GM19455 (cell line): ENCODE results near the gene DHDH.

ENCODE experiments used
- ATAC-seq: cut with Tn5 transposase; IDR thresholded peaks from one replicate; pipeline ENCODE4 v1.9.1; 2021; ENCODE audit not compliant: unreplicated experiment

DHDH gene

DNA sequence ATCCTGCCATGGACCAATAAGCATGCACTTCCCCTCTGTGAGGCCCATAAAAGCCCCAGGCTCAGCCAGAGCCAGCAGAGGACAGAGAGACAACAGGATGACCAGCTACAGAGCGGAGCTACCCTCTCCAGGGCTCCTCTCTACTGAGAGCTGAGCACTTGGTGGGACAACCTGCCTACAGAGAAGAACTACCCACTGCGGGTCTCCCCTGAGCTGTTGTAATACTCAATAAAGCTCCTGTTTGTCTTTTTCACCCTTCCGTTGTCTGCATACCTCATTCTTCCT lies 13.7 kb downstream of the DHDH start:
- ATAC-seq = no peak

DNA sequence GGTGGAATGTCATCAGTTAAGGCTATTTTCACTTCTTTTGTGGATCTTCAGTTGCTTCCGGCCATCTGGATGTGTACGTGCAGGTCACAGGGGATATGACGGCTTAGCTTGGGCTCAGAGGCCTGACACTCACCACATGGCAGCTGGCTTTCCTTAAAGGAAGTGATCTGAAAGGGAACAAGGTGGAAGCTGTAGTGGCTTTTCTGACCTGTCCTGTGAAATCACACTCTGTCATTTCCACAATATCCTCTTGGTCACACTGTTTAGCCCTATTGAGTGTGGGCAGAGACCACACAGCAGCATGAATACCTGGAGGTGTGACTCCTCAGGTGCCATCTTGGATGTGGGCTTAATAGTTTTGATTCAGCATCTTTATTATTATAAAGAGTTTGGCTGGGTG lies 16.7 kb downstream of the DHDH start:
- ATAC-seq = no peak

DNA sequence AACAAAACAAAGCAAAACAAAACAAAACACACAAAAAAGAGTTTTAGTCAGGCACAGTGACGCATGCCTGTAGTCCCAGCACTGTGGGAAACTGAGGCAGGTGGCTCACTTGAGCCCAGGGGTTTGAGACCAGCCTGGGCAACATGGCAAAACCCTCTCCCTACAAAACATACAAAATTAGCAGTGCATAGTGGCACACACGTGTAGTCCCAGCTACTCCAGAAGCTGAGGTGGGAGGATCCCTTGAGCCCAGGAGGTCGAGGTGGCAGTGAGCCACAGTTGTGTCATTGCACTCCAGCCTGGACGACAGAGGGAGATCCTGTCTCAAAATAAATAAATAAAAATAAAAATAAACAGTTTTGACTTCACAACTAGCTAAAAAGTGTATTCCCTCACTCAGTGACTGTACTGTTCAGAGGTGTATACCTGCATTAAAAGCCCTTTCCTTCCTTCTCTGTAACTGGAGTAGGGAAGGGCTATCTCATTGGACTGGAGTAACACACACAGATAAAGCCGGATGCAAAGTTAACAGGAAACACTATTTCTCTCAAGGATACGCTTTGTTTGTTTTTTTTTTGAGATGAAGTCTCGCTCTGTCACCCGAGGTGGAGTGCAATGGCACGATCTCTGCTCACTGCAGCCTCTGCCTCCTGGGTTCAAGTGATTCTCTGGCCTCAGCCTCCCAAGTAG lies 17.5 kb downstream of the DHDH start:
- no peak for ATAC-seq

GRCh38 chr19:48953141-48953540 lies 19.6 kb downstream of the DHDH start:
- no peak for ATAC-seq

GRCh38 chr19:48953990-48954594 lies 20.6 kb downstream of the DHDH start:
- no peak for ATAC-seq

- peak; percentile 77 for ATAC-seq
Measured at GRCh38 chr19:48954595-48955307, 21.3 kb downstream of the DHDH start, which contains the start of gene BAX. Gene BAX, plus strand, starts transcription at chr19:48954875. Its CDS starts 54 bp downstream, at chr19:48954929.

DNA sequence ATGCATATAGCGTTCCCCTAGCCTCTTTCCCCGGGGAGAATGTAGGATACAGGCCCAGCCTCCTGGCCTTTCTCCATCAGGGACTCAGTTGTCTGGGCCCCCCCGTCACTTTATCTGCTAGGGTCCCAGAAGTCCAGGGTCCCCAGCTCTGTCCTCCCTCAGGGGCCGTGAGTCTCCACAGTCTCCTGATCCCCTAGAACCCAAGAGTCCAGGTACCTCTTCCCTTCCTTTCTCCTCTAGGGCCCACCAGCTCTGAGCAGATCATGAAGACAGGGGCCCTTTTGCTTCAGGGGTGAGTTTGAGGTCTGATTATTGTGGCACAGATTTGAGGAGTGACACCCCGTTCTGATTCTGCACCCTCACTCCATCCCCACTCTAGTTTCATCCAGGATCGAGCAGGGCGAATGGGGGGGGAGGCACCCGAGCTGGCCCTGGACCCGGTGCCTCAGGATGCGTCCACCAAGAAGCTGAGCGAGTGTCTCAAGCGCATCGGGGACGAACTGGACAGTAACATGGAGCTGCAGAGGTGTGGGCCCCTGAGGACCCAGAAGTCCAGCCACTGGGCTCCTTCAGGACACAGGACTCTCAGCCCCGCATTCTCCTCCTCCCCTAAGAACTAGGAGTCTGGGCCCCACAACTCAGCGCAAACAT lies 21.9 kb downstream of the DHDH start:
- no peak for ATAC-seq

DNA sequence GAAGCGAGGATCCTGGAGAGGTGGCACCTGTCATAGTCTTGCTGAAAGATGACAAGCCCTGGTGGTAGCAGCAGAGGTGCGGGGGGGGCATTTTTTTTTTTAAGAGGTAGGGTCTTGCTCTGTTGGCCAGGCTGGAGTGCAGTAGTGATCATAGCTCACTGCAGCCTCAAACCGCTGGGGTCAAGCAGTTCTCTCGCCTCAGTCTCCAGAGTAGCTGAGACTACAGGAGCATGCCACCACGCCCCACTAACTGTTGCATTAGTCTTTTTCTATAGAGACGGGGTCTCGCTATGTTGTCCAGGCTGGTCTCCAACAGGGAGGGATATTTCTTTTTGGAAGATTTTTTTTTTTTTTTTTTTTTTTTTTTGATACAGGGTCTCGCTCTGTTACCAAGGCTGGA lies 24.5 kb downstream of the DHDH start:
- no peak for ATAC-seq

DNA sequence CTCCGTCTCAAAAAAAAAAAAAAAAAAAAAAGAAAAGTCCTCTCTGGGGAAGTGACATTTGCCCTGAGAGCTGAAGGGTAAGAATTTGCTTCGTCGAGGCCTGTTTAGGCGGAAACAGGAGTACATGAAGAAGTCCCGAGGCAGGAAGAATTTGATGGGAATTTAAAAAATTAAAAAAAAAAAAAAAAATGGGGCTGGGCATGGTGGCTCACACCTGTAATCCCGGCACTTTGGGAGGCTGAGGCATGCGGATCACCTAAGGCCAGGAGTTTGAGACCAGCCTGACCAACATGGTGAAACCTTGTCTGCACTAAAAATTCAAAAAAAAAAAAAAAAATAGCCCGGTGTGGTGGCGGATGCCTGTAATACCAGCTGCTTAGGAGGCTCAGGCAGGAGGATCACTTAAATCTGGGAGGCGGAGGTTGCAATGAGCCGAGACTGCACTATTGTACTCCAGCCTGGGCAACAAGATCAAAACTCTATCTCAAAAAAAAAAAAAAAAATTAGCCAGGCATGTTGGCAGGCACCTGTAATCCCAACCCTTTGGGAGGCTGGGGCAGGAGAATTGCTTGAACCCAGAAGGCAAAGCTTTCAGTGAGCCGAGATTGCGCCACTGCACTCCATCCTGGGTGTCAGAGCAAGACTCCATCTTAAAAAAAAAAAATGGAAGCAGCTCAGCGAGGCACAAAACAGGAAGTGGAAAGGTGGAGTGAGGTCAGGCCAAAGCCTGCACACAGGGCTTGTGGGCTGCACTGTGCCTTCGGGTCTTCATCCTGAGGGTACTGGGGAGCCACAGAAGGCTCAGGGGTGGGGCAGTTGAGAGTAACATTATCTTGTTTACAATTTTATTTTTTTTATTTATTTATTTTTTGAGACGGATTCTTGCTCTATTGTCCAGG lies 26.1 kb downstream of the DHDH start:
- ATAC-seq = no peak

- no peak for ATAC-seq
Measured at GRCh38 chr19:48961051-48961649, 27.7 kb downstream of the DHDH start.

GRCh38 chr19:48961673-48962028 lies 28.2 kb downstream of the DHDH start:
- ATAC-seq = no peak

- ATAC-seq = peak; percentile 40
Measured at GRCh38 chr19:48962029-48962848, 28.7 kb downstream of the DHDH start.

DNA sequence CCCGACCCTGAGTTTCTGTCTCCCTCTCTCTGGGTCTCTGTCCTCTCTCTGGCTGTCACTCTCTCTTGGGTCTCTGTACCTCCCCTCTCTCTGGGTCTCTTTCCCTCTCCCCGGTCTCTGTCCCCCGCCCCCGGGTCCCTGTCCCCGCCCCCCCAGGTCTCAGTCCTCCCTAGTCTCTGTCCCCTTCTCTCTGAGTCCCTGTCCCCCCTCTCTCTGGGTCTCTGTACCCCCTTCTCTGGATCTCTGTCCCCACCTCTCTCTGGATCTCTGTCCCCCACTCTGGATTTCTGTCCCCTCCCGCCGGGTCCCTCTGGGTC lies 29.3 kb downstream of the DHDH start:
- no peak for ATAC-seq

DNA sequence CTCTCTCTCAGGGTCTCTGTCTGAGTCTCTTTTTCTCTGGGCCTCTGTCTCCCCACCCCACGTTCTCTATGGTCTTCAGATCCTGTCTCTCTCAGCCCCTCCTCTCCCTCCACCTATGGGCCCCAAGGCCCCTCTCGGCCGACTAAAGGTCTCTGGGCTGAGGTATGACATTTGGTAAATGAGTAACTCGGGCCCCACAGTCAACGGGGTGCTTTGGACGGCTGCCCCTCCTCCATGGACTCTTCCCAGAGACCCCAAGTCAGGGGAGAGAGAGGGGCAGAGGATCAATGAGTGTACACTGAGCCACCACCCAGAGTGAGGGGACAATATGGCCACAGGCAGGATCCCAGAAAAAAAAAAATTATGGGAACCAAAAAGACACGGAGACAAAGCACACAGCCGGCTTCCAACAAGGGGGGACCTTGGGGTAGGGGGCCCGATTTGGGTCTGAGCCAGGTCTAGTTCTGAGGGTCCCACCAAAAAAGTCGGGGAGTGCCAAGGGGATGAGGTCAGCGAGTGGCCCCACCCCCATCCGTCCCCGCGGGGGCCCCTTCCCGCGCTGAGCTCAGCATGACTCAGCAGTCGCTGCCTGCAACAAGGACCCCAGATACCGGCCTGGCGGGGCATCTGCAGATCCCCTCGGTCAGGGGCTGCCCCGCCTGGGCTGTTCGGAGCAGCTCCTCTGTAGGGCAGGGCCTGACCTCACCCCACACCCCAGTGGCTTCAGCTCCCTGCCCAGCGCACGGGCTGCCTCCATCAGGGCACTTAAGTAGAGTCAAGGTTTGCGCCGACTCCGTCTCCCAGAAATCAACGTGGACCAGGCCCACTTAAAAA lies 30.1 kb downstream of the DHDH start:
- ATAC-seq = no peak

GRCh38 chr19:48964205-48965039 lies 30.9 kb downstream of the DHDH start:
- ATAC-seq = no peak

GRCh38 chr19:48965040-48965805 lies 31.7 kb downstream of the DHDH start, which contains the start of gene FTL:
Gene FTL, plus strand, starts transcription at chr19:48965309. Its CDS starts 199 bp downstream, at chr19:48965508.
- ATAC-seq = peak; percentile 67

GRCh38 chr19:48965806-48966540 lies 32.5 kb downstream of the DHDH start:
- peak; percentile 13 for ATAC-seq
